ENCODE measurements around the gene IL1B.

Gene IL1B

DNA sequence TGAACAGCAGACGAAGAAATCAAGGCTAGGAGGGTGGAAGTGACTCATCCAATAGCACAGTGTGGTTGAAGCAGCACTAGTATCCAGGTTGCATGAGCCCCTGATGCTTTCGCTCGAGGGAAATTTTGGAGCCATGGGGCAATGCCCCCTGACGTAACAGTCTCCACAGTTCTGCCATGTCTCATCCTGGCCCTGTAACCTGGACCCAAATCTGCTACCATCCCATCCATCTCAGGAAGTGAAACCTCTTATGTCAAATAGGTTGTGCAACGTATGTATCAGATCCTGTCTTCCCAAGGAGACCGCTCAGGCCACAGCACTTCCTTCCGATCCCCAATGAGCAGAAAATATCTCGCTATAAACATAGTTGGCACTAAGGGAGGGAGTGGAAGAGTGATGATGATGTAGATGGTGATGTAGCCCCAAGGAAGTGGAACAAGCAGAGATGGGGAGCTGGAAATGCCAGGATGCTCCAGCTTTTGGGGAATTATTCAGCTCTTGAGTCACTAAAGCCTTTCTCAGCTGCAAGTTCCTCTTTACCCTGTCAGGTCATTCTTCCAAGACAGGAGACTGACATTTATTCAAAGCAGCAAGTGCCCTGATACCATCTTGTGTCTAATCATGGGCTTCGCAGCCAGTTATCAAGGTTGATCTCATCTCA is 3.0 kb upstream of the IL1B start:
- no peaks in the 10 kb centered on the region for H3K9me2 ChIP-seq (ENCODE audit: low read depth, low read length)
- no peak overlapping the region for H2AFZ ChIP-seq (ENCODE audit: low read length)
- H3K4me1 ChIP-seq (ENCODE audit: insufficient read depth, low read length, severe bottlenecking) = no peaks in the 10 kb centered on the region
- no peaks in the 10 kb centered on the region for H3K9me3 ChIP-seq (ENCODE audit: low read length)
- no peak overlapping the region for H3K4me3 ChIP-seq (ENCODE audit: low read depth, low read length, poor library complexity, severe bottlenecking)
- no peaks in the 10 kb centered on the region for H3F3A ChIP-seq (ENCODE audit: insufficient read depth, low read length)
- no peaks in the 10 kb centered on the region for H4K20me1 ChIP-seq (ENCODE audit: insufficient read depth, low read length)
- no peak overlapping the region for H3K4me2 ChIP-seq (ENCODE audit: low read length)
- H3K79me2 ChIP-seq (ENCODE audit: insufficient read depth, low read length) = no peaks in the 10 kb centered on the region
- H3K36me3 ChIP-seq (ENCODE audit: insufficient read depth, low read length) = no peaks in the 10 kb centered on the region
- TF ChIP-seq EZH2 (IDR thresholded peaks at IDR 0.05; ENCODE audit: borderline replicate concordance, low read length) = no peak
- TF ChIP-seq, protein P1, sequence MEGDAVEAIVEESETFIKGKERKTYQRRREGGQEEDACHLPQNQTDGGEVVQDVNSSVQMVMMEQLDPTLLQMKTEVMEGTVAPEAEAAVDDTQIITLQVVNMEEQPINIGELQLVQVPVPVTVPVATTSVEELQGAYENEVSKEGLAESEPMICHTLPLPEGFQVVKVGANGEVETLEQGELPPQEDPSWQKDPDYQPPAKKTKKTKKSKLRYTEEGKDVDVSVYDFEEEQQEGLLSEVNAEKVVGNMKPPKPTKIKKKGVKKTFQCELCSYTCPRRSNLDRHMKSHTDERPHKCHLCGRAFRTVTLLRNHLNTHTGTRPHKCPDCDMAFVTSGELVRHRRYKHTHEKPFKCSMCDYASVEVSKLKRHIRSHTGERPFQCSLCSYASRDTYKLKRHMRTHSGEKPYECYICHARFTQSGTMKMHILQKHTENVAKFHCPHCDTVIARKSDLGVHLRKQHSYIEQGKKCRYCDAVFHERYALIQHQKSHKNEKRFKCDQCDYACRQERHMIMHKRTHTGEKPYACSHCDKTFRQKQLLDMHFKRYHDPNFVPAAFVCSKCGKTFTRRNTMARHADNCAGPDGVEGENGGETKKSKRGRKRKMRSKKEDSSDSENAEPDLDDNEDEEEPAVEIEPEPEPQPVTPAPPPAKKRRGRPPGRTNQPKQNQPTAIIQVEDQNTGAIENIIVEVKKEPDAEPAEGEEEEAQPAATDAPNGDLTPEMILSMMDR (IDR thresholded peaks at IDR 0.05; ENCODE audit: low read length) = no peak
- H3K9ac ChIP-seq (ENCODE audit: low read length) = no peak overlapping the region
- H3K27ac ChIP-seq (ENCODE audit: low read depth, low read length, poor library complexity, severe bottlenecking) = no peak overlapping the region
- no peaks in the 10 kb centered on the region; the same call in 1 of the 2 replicates for H3K27me3 ChIP-seq (ENCODE audit: insufficient read depth, low read length)

DNA sequence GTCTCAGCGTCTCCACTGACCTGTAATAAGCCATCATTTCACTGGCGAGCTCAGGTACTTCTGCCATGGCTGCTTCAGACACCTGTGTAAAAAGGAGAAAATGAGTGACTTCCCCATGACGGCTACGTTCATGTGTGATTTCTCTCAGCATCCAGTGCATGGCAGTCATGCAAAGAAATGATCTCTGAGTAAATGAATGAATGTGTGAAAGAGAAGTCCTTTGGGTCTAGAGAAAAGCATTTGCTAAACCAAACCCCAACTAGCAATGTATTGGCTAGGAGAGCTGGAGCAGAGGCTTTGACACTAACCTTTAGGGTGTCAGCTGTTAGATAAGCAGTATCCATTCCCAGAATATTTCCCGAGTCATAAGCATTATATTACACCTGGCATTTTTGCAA is 417 bp downstream of the IL1B start:
- H2AFZ ChIP-seq (ENCODE audit: low read length) = no peak overlapping the region
- TF ChIP-seq EZH2 (IDR thresholded peaks at IDR 0.05; ENCODE audit: borderline replicate concordance, low read length) = no peak
- TF ChIP-seq, protein P1 (IDR thresholded peaks at IDR 0.05; ENCODE audit: low read length) = no peak
- H3K79me2 ChIP-seq (ENCODE audit: insufficient read depth, low read length) = no peaks in the 10 kb centered on the region
- no peak overlapping the region for H3K9ac ChIP-seq (ENCODE audit: low read length)
- H4K20me1 ChIP-seq (ENCODE audit: insufficient read depth, low read length) = no peaks in the 10 kb centered on the region
- H3K9me2 ChIP-seq (ENCODE audit: low read depth, low read length) = no peaks in the 10 kb centered on the region
- no peaks in the 10 kb centered on the region for H3F3A ChIP-seq (ENCODE audit: insufficient read depth, low read length)
- H3K4me2 ChIP-seq (ENCODE audit: low read length) = no peak overlapping the region
- no peaks in the 10 kb centered on the region for H3K9me3 ChIP-seq (ENCODE audit: low read length)
- no peaks in the 10 kb centered on the region for H3K4me1 ChIP-seq (ENCODE audit: insufficient read depth, low read length, severe bottlenecking)
- no peak overlapping the region for H3K4me3 ChIP-seq (ENCODE audit: low read depth, low read length, poor library complexity, severe bottlenecking)
- no peaks in the 10 kb centered on the region for H3K36me3 ChIP-seq (ENCODE audit: insufficient read depth, low read length)
- no peak overlapping the region for H3K27ac ChIP-seq (ENCODE audit: low read depth, low read length, poor library complexity, severe bottlenecking)
- H3K27me3 ChIP-seq (ENCODE audit: insufficient read depth, low read length) = no peaks in the 10 kb centered on the region; the same call in 1 of the 2 replicates

DNA sequence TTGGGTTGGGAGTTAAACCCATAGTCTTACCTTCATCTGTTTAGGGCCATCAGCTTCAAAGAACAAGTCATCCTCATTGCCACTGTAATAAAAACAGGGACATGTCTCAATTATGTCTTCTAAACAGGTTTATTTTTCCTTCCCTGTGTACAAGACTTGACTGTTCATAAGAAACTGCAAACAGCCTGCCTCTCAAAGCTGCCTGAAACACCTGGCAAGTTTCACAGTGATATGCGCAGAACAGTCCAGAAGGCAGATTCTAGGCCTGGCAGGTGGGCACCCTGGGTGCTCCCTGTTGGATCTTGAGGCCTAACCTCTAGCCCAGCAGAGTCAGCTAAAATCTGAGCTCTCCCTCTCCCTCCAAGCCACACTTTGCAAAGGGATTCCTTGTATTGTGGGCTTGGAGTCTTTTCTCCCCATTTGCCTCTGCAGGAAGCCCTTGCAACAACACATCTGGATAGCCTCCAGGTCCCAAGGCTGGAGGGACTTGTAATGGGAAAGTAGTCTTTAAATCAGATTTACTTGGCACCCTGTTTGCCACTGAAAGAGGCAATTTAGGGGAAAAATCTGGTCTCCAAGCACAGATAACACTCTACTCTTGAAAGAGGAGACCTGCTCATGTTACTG is 930 bp downstream of the IL1B start:
- H3K4me1 ChIP-seq (ENCODE audit: insufficient read depth, low read length, severe bottlenecking) = no peaks in the 10 kb centered on the region
- H3K4me2 ChIP-seq (ENCODE audit: low read length) = no peak overlapping the region
- no peaks in the 10 kb centered on the region for H3K9me3 ChIP-seq (ENCODE audit: low read length)
- no peak overlapping the region for H3K4me3 ChIP-seq (ENCODE audit: low read depth, low read length, poor library complexity, severe bottlenecking)
- H3K9me2 ChIP-seq (ENCODE audit: low read depth, low read length) = no peaks in the 10 kb centered on the region
- H3K79me2 ChIP-seq (ENCODE audit: insufficient read depth, low read length) = no peaks in the 10 kb centered on the region
- no peak overlapping the region for H3K27ac ChIP-seq (ENCODE audit: low read depth, low read length, poor library complexity, severe bottlenecking)
- no peaks in the 10 kb centered on the region for H3K36me3 ChIP-seq (ENCODE audit: insufficient read depth, low read length)
- no peak overlapping the region for H2AFZ ChIP-seq (ENCODE audit: low read length)
- no peak overlapping the region for H3K9ac ChIP-seq (ENCODE audit: low read length)
- H4K20me1 ChIP-seq (ENCODE audit: insufficient read depth, low read length) = no peaks in the 10 kb centered on the region
- TF ChIP-seq, protein P1 (IDR thresholded peaks at IDR 0.05; ENCODE audit: low read length) = no peak
- TF ChIP-seq EZH2 (IDR thresholded peaks at IDR 0.05; ENCODE audit: borderline replicate concordance, low read length) = no peak
- H3K27me3 ChIP-seq (ENCODE audit: insufficient read depth, low read length) = no peaks in the 10 kb centered on the region; the same call in 1 of the 2 replicates
- H3F3A ChIP-seq (ENCODE audit: insufficient read depth, low read length) = no peaks in the 10 kb centered on the region

Measured in OCI-LY1 (cell line).